GM18520 (cell line): ENCODE data around the gene IL11.
"Not testable (repeated sequence)": the region's sequence is repeated elsewhere in the genome, so short reads cannot be mapped to it uniquely, and the experiment has no call there.

Source experiments
- ATAC-seq: cut with Tn5 transposase; IDR thresholded peaks from one replicate; pipeline ENCODE4 v1.9.1; 2021; ENCODE audit not compliant: unreplicated experiment

IL11 gene

GRCh38 chr19:55336101-55336500 is 34.2 kb downstream of the IL11 start:
- ATAC-seq: no peak

GRCh38 chr19:55333870-55334269 is 36.4 kb downstream of the IL11 start:
- no peak for ATAC-seq

- ATAC-seq: not testable (repeated sequence)
Observed at GRCh38 chr19:55329791-55330190, 40.5 kb downstream of the IL11 start.

GRCh38 chr19:55328774-55329318 is 41.4 kb downstream of the IL11 start:
- not testable (repeated sequence) for ATAC-seq

GRCh38 chr19:55325172-55325571 is 45.1 kb downstream of the IL11 start, which contains the start of gene TMEM150B:
Gene TMEM150B (minus strand): TSS chr19:55325341. CDS start chr19:55321036, 4,305 bp downstream.
- ATAC-seq: no peak

GRCh38 chr19:55324662-55325061 is 45.6 kb downstream of the IL11 start:
- ATAC-seq: no peak

- no peak for ATAC-seq
Observed at GRCh38 chr19:55322204-55322885, 47.9 kb downstream of the IL11 start.

- no peak for ATAC-seq
Observed at GRCh38 chr19:55321466-55322137, 48.7 kb downstream of the IL11 start.

- ATAC-seq: no peak
Observed at GRCh38 chr19:55320844-55321419, 49.3 kb downstream of the IL11 start.

- ATAC-seq: no peak
Observed at GRCh38 chr19:55319785-55320184, 50.5 kb downstream of the IL11 start.

- no peak for ATAC-seq
Observed at GRCh38 chr19:55316646-55317045, 53.6 kb downstream of the IL11 start.

- ATAC-seq: no peak
Observed at GRCh38 chr19:55315956-55316525, 54.2 kb downstream of the IL11 start.

GRCh38 chr19:55314396-55314795 is 55.9 kb downstream of the IL11 start:
- ATAC-seq: no peak
